Retina (tissue), 1 donor: ENCODE results near the gene WSB2.
A peak's percentile ranks its signal among the peaks of the same experiment; 100 is the strongest.

Experiments
- DNase-seq: peaks from one replicate; pipeline ENCODE4 v3.0.0-alpha.2; 2016

WSB2 gene

GRCh38 chr12:118061873-118062843, 1.2 kb upstream of the WSB2 start:
- DNase-seq = peak; percentile 84

GRCh38 chr12:118060301-118061010, 523 bp downstream of the WSB2 start:
- DNase-seq = peak; percentile 68

- no peak for DNase-seq
These were observed 1.4 kb downstream of the WSB2 start for GRCh38 chr12:118059341-118060191.

GRCh38 chr12:118058881-118059280, 2.1 kb downstream of the WSB2 start:
- no peak for DNase-seq

- no peak for DNase-seq
These were observed 2.8 kb downstream of the WSB2 start for GRCh38 chr12:118058227-118058626.

GRCh38 chr12:118055865-118056773, 4.9 kb downstream of the WSB2 start:
- no peak for DNase-seq

- DNase-seq = peak; percentile 44
These were observed 5.8 kb downstream of the WSB2 start for GRCh38 chr12:118055144-118055557.

- DNase-seq = no peak
These were observed 7.7 kb downstream of the WSB2 start for GRCh38 chr12:118053071-118053985.

GRCh38 chr12:118052324-118053070, 8.5 kb downstream of the WSB2 start:
- DNase-seq = no peak

GRCh38 chr12:118050972-118051910, 9.7 kb downstream of the WSB2 start:
- no peak for DNase-seq

GRCh38 chr12:118046430-118046829, 14.5 kb downstream of the WSB2 start:
- no peak for DNase-seq

GRCh38 chr12:118044577-118044976, 16.4 kb downstream of the WSB2 start:
- DNase-seq = no peak

GRCh38 chr12:118044075-118044474, 16.9 kb downstream of the WSB2 start:
- DNase-seq = no peak

GRCh38 chr12:118042091-118042490, 18.9 kb downstream of the WSB2 start:
- DNase-seq = no peak

GRCh38 chr12:118038137-118038536, 22.8 kb downstream of the WSB2 start:
- DNase-seq = no peak

- DNase-seq = no peak
These were observed 24.1 kb downstream of the WSB2 start for GRCh38 chr12:118036672-118037411.

GRCh38 chr12:118035190-118036041, 25.6 kb downstream of the WSB2 start:
- DNase-seq = no peak
